GM13976 (cell line): ENCODE results near the gene TGFBR3.

Experiments used
- DNase-seq: peaks from one replicate; pipeline ENCODE4 v3.0.0; 2012; ENCODE audit warnings: low spot score
- in situ Hi-C: fragments of 300-500 bp; cut with MboI; formaldehyde crosslinking; loops from one replicate; pipeline ENCODE4 v1.12.0; 2022; ENCODE audit warnings: low sequenced_read_pairs, mixed read lengths, inconsistent platforms; ENCODE audit not compliant: unreplicated experiment
- TF ChIP-seq, protein P1 (sequence below): IDR thresholded peaks from 2 replicates; pipeline ENCODE4 v1.5.1; 2012; ENCODE audit warnings: borderline replicate concordance, mild to moderate bottlenecking; ENCODE audit not compliant: insufficient read depth; ENCODE audit errors: extremely low read depth, missing control alignments, control extremely low read depth

TGFBR3 gene

DNA sequence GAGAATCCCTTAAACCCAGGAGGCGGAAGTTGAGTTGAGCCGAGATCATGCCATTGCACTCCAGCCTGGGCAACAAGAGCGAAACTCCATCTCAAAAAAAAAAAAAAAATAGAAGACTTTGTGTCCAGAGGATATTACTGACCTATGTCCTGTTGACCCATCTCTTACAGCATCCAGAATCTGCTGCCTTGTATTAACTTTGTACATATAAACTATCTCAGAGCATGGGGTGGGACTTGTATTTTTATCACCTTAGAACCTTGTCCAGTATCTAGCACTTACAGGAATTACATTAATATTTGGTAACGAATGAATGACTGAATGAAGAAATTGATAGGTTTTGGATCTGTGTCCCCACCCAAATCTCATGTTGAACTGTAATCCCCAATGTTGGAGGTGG, 117.8 kb downstream of the TGFBR3 start:
- in situ Hi-C loops: no loop called here
- TF ChIP-seq, protein P1, sequence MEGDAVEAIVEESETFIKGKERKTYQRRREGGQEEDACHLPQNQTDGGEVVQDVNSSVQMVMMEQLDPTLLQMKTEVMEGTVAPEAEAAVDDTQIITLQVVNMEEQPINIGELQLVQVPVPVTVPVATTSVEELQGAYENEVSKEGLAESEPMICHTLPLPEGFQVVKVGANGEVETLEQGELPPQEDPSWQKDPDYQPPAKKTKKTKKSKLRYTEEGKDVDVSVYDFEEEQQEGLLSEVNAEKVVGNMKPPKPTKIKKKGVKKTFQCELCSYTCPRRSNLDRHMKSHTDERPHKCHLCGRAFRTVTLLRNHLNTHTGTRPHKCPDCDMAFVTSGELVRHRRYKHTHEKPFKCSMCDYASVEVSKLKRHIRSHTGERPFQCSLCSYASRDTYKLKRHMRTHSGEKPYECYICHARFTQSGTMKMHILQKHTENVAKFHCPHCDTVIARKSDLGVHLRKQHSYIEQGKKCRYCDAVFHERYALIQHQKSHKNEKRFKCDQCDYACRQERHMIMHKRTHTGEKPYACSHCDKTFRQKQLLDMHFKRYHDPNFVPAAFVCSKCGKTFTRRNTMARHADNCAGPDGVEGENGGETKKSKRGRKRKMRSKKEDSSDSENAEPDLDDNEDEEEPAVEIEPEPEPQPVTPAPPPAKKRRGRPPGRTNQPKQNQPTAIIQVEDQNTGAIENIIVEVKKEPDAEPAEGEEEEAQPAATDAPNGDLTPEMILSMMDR: no peak
- DNase-seq: no peak

DNA sequence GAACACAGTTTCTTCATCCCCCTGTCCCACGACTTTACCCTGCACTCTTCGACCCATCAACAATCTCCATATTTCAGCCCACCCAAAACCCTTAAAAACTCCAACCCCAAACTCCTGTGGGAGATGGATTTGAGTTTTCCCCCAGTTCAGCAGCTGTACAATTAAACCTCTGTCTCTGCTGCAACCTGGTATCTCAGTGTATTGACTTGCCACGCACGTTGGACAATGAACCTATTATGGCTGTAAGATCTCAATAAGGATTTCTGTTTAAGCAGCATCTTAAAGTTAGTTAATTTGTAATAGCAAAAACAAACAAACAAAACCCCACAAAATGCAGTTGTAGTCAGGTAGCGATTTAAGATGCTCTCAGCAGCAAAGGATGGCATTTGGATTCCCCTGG, 119.1 kb downstream of the TGFBR3 start:
- TF ChIP-seq, protein P1: no peak
- no peak for DNase-seq
- in situ Hi-C loops: no loop called here

DNA sequence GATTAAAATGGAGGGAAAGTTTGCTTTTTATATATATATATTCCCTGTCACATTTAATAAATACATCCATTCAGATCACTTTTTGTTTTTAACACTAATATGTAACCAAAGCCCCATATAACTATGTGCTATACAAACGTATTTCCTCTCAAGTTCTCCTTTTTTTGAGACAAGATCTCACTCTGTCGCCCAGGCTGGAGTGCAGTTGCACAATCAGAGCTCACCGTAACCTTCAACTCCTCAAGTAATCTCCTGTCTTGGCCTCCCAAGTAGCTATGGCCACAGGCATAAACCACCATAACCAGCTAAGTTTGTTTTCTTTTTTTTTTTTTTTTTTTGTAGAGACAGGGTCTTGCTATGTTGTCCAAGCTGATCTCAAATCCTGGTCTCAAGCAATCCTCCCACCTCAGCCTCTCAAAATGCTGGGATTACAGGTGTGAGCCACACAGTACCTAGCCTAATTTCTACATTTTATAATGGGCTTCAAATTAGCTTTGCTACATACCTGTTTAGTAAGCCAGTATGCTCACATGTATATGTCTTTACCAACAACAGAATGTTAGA, 120.0 kb downstream of the TGFBR3 start:
- DNase-seq: no peak
- TF ChIP-seq, protein P1: no peak
- in situ Hi-C loops: no loop called here

DNA sequence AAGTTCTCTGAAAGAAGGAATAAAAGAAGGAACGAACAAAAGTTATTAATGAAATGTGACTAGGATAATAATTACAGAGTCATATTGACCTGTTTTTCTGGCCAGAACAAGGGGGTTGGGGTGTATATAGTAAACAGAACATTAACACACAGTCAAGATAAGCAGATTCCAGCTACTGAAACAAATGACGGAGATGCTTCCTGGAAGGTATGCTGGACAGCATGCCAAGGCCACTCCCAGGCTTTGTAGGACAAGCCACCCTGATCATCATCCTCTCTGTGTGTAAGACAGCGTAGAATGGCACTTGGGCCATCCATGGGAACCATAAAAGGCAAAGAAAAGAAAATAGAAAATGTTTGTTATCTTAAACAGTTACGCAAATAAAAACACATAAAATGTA, 120.7 kb downstream of the TGFBR3 start:
- TF ChIP-seq, protein P1: no peak
- no peak for DNase-seq
- in situ Hi-C loops: no loop called here

DNA sequence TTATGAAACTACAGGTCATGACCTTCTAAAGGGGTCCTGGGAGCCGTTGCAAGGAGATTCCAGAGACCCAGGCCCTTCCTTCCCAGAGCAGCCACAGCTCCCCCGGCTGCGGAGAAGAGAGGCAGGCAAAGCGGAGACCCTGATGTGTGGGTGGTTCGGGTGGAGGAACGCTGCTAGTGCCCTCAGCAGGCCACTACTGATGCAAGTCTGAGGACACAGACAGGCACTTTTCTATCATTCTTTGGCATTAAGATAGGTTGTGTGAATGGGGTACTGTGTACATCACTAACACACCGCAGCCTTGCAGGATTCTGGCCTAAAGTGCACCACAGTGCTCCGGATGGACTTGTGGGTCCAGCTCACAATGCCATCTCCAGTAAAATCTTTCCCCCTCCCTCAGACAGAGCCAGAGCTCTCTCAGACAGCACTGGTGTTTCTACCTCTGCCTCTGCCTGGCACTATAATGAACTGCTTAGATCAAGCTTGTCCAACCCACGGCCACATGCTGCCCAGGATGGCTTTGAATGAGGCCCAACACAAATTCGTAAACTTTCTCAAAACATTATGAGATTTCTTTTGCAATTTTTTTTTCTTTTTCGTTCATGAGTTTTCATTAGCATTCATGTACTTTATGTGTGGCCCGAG, 121.4 kb downstream of the TGFBR3 start:
- in situ Hi-C loops: no loop called here
- no peak for DNase-seq
- TF ChIP-seq, protein P1: no peak

DNA sequence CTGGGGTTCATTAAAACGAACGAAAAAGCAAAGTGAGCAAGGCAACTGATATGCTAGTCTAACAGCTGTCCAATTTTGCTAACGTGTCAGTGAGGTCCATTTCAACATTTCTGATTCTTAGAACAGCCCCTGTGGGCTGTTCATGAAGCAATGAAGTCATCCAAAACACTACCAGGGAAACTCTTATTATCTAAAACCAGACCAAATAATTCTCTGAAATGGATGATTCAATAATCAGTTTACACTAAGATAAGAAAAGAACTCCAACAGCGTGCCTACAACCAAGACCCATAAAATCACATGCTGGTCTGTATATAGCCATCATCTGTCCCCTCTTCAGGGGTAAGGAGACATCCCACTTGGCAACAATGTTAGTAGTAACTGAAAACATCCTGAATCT, 122.7 kb downstream of the TGFBR3 start:
- DNase-seq: no peak
- TF ChIP-seq, protein P1: no peak
- in situ Hi-C loops: no loop called here
